ENCODE measurements around the gene SVOP.

- TF ChIP-seq CTCF (IDR thresholded peaks at IDR 0.05) (no peak), EZH2 (IDR thresholded peaks at IDR 0.05; ENCODE audit: borderline replicate concordance, insufficient read depth, low read depth, low read length, poor library complexity, severe bottlenecking) (no peak)
These were observed 38.1 kb downstream of the SVOP start for GRCh38 chr12:108982621-108983219.

Data from B cell (primary cell).